ENCODE results near the gene LCN10. TPM values are rescaled to one million over a fixed set of nuclear protein-coding genes. Genes with fewer than 3 reads are reported as not detected.
"Not testable (repeated sequence)": the region's sequence is repeated elsewhere in the genome, so short reads cannot be mapped to it uniquely, and the experiment has no call there.

LCN10 gene
- total RNA-seq, 2 experiments from 2014 or later, result not detected

GRCh38 chr9:136790640-136791515 lies 48.1 kb upstream of the LCN10 start, which contains the start of gene TMEM141:
Gene TMEM141 (plus strand): TSS chr9:136791344. CDS start chr9:136791371, 27 bp downstream.
- no peak for TF ChIP-seq CTCF (IDR thresholded peaks at IDR 0.05)
- Mint-ChIP-seq H3K4me3 (peak within 1 kb of the TSS; percentile 91), H3K9me3 (no peaks in the 10 kb centered on the region), H3K27ac (peak within 1 kb of the TSS; percentile 99), H3K36me3 (ENCODE audit: low read depth) (no peaks in the 10 kb centered on the region), H3K4me1 (ENCODE audit: low read depth) (peaks cover 39% of the 10 kb centered on the region), H3K27me3 (no peaks in the 10 kb centered on the region)
- H3K9me3 ChIP-seq (ENCODE audit: control insufficient read depth in 1 of 2, insufficient read depth in 1 of 2, low read length in 2 of 2), result no peaks in the 10 kb centered on the region
- H3K4me3 ChIP-seq (ENCODE audit: low read length), result peak within 1 kb of the TSS; percentile 77
- peaks cover 14% of the 10 kb centered on the region for H3K36me3 ChIP-seq (ENCODE audit: insufficient read depth, low read length)
- no peaks in the 10 kb centered on the region for H3K27me3 ChIP-seq (ENCODE audit: control insufficient read depth in 1 of 2, insufficient read depth in 2 of 2, low read length in 2 of 2)
- intact Hi-C loops (cut with DNase I, micrococcal nuclease), result loop anchor here in 1 of 2 experiments (1.0 to 10.0 kb wide), 3 partner anchors 9 to 664 kb away; partner anchors contain the start of genes C8G, FBXW5 and NSMF
- H3K4me1 ChIP-seq (ENCODE audit: insufficient read depth, low read length), result peaks cover 29% of the 10 kb centered on the region
- ATAC-seq (ENCODE audit: poor library complexity) (peak; percentile 83), DNase-seq (peak; percentile 99 to 100 (median 100))
- H3K27ac ChIP-seq (ENCODE audit: low read depth in 1 of 2, low read length in 2 of 2), result peak within 1 kb of the TSS; percentile 95
- ChIA-PET POLR2A (interaction anchor here (0.6 to 4.4 kb wide), 14 partner anchors 8 to 450 kb away, joined by 3 to 30 read pairs (median 4); partner anchors contain the start of genes AJM1, MAN1B1, RABL6 and TRAF2), CTCF (interaction anchor here (1.0 to 1.4 kb wide), 5 partner anchors 17 to 256 kb away, joined by 4 to 6 read pairs (median 4); partner anchors contain the start of genes AJM1, FBXW5, NPDC1 and RABL6)

GRCh38 chr9:136789523-136789937 lies 46.8 kb upstream of the LCN10 start:
- H3K27me3 ChIP-seq (ENCODE audit: control insufficient read depth in 1 of 2, insufficient read depth in 2 of 2, low read length in 2 of 2), result no peaks in the 10 kb centered on the region
- H3K27ac ChIP-seq (ENCODE audit: low read depth in 1 of 2, low read length in 2 of 2), result no peak overlapping the region
- H3K4me3 Mint-ChIP-seq, result no peak overlapping the region
- ATAC-seq (ENCODE audit: poor library complexity) (no peak), DNase-seq (no peak)
- no peaks in the 10 kb centered on the region for H3K9me3 ChIP-seq (ENCODE audit: control insufficient read depth in 1 of 2, insufficient read depth in 1 of 2, low read length in 2 of 2)
- H3K4me3 ChIP-seq (ENCODE audit: low read length), result no peak overlapping the region
- peaks cover 37% of the 10 kb centered on the region for H3K4me1 Mint-ChIP-seq (ENCODE audit: low read depth)
- no peaks in the 10 kb centered on the region for H3K27me3 Mint-ChIP-seq
- peaks cover 14% of the 10 kb centered on the region for H3K36me3 ChIP-seq (ENCODE audit: insufficient read depth, low read length)
- ChIA-PET CTCF (interaction anchor here (1.4 kb wide), 1 partner anchor 53 kb away, joined by 4 read pairs; the partner anchor contains the start of gene AJM1), POLR2A (no interaction called here)
- TF ChIP-seq CTCF (IDR thresholded peaks at IDR 0.05), result no peak
- intact Hi-C loops (cut with DNase I, micrococcal nuclease), result loop anchor here (5.0 to 10.0 kb wide), 4 partner anchors 275 to 448 kb away; partner anchors contain the start of genes RNF208 (in 1 of the 2) and SEC16A (in 1 of the 2)
- H3K9me3 Mint-ChIP-seq, result no peaks in the 10 kb centered on the region
- H3K27ac Mint-ChIP-seq, result no peak overlapping the region
- peaks cover 29% of the 10 kb centered on the region for H3K4me1 ChIP-seq (ENCODE audit: insufficient read depth, low read length)
- H3K36me3 Mint-ChIP-seq (ENCODE audit: low read depth), result no peaks in the 10 kb centered on the region

- intact Hi-C loops (cut with DNase I, micrococcal nuclease), result loop anchor here (5.0 to 10.0 kb wide), 4 partner anchors 276 to 448 kb away; partner anchors contain the start of genes RNF208 (in 1 of the 2) and SEC16A (in 1 of the 2)
- H3K27me3 ChIP-seq (ENCODE audit: control insufficient read depth in 1 of 2, insufficient read depth in 2 of 2, low read length in 2 of 2); H3K27me3 Mint-ChIP-seq; DNase-seq; H3K4me3 Mint-ChIP-seq; H3K27ac ChIP-seq (ENCODE audit: low read depth in 1 of 2, low read length in 2 of 2); H3K9me3 Mint-ChIP-seq; ATAC-seq (ENCODE audit: poor library complexity); H3K4me3 ChIP-seq (ENCODE audit: low read length); H3K9me3 ChIP-seq (ENCODE audit: control insufficient read depth in 1 of 2, insufficient read depth in 1 of 2, low read length in 2 of 2); POLR2A ChIA-PET; H3K36me3 Mint-ChIP-seq (ENCODE audit: low read depth); H3K27ac Mint-ChIP-seq: not testable (repeated sequence)
- Histone ChIP-seq H3K36me3 (ENCODE audit: insufficient read depth, low read length) (peaks cover 14% of the 10 kb centered on the region), H3K4me1 (ENCODE audit: insufficient read depth, low read length) (peaks cover 29% of the 10 kb centered on the region)
- H3K4me1 Mint-ChIP-seq (ENCODE audit: low read depth), result peaks cover 37% of the 10 kb centered on the region
- CTCF ChIA-PET, result interaction anchor here (1.6 to 2.4 kb wide), 2 partner anchors 53 to 246 kb away, joined by 5 to 18 read pairs; partner anchors contain the start of gene AJM1
Observed at GRCh38 chr9:136788644-136789522, 46.1 kb upstream of the LCN10 start.

Data from CD4-positive, alpha-beta T cell (primary cell).